Retinal pigment epithelial cell (primary cell): ENCODE results near the gene CGNL1.
A peak's percentile ranks its signal among the peaks of the same experiment; 100 is the strongest.

Source experiments
- DNase-seq: peaks from one replicate; pipeline ENCODE4 v3.0.0-alpha.2; 2010; ENCODE audit warnings: low read depth
- H3K4me3 ChIP-seq: 2 replicates; pipeline ENCODE4 v1.5.1; 2011; ENCODE audit warnings: mild to moderate bottlenecking, low read length, control low read depth, moderate library complexity
- TF ChIP-seq, protein P1 (sequence below): conservative IDR thresholded peaks from 2 replicates; pipeline ENCODE4 v1.5.1; 2011; ENCODE audit warnings: low read depth, low read length, control low read depth, inconsistent platforms

CGNL1 gene

DNA sequence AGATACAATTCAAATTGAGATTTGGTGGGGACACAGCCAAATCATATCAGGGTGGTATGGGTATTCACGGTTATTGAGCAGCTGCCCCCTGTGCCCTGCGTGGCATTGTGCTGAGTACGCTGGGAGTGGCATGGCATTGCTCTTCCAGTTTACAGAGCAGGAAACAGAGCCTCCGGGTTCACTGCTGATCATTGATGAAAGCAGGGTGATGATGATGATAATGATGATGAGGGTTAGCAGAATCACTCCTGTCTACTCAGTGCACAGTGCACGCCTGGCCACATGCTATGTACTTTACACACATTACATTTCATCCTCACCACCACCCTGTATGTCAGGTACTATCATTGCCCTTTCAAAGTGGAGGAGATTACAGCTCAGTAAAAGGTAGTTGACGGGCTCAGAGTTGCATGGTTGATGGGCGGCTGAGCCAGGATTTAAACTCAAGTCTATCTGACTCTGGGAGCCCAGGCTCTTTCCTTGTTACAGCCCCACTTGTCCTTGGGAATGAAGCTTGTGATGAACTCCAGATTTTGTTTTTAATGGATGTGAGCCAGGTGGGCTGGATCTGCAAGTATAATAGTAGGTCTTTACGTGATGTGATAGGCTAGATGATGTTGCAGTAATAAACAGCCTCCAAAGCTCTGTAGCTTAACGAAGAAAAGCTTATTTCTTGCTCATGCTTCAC lies 127.8 kb downstream of the CGNL1 start:
- DNase-seq, result no peak
- H3K4me3 ChIP-seq, result no peak overlapping the region
- TF ChIP-seq, protein P1, sequence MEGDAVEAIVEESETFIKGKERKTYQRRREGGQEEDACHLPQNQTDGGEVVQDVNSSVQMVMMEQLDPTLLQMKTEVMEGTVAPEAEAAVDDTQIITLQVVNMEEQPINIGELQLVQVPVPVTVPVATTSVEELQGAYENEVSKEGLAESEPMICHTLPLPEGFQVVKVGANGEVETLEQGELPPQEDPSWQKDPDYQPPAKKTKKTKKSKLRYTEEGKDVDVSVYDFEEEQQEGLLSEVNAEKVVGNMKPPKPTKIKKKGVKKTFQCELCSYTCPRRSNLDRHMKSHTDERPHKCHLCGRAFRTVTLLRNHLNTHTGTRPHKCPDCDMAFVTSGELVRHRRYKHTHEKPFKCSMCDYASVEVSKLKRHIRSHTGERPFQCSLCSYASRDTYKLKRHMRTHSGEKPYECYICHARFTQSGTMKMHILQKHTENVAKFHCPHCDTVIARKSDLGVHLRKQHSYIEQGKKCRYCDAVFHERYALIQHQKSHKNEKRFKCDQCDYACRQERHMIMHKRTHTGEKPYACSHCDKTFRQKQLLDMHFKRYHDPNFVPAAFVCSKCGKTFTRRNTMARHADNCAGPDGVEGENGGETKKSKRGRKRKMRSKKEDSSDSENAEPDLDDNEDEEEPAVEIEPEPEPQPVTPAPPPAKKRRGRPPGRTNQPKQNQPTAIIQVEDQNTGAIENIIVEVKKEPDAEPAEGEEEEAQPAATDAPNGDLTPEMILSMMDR, result no peak

DNA sequence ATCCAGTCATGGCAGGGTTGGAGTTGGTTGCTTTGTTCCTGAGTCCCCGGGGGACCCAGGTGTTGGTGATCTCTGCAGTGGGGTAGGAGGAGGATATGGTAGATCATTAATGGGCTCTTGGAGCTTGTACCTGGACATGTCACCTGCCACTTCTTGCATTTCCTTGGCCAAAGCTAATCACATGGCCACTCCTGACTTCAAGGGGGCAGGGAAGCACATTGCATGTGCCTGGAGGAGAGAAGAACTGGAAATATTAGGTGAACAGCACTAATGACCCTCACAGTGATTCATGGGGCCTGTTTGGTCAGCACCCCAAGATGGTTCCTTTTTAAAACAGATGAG lies 128.3 kb downstream of the CGNL1 start:
- no peak overlapping the region for H3K4me3 ChIP-seq
- DNase-seq, result no peak
- TF ChIP-seq, protein P1, result no peak

DNA sequence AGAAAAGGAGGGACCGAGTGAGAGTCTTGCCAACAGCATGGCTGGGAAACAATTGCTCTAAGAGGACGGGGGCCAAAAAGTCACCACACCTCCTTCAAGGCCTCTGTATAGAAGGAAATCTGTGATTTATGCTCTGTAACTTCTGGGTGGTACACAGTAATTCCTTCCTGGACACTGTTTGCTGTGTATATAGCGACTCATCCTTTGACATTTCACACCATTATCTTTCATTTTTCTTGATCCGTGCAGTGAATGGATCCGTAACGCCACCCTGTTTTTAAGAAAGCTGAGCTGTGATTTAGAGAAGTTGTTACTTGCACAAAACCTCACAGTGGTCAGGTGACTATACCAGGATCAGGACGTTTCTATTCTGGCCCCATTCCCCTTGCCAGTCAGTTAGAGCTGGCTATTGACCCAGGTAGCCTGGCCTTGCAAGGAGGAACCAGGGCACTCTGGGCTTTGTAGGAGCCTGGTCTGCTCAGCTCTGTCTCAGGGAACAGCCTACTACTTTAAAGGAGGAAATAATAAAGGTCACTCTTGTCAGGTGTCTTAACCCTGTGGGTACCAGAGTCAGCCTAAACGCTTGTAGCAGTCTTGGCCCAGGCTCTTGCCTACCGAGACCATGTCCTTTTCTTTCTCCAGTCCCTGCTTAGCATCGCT lies 128.9 kb downstream of the CGNL1 start:
- H3K4me3 ChIP-seq, result no peak overlapping the region
- no peak for DNase-seq
- TF ChIP-seq, protein P1, result no peak

DNA sequence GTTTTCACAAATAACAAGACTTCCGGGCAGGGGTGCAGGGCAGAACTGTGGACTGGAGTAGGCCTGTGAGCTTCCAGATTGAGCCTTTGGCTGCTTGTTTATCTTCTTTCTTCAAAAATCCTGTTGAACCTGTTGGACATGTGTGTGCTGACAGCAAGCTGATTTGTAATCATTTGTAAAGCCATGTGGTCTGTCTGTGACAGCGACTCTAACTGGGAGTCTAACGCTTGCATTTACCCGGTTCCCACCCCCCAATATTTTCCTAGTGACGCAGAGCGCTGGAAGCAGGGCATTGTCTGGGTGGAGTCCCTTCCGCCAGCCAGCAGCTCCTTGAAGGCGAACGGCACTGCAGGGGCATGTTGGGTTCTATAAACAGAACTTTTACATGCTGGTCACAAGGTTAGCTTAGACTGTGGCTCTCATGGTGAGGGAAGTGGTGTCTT lies 129.7 kb downstream of the CGNL1 start:
- H3K4me3 ChIP-seq, result no peak overlapping the region
- TF ChIP-seq, protein P1, result no peak
- DNase-seq, result no peak

DNA sequence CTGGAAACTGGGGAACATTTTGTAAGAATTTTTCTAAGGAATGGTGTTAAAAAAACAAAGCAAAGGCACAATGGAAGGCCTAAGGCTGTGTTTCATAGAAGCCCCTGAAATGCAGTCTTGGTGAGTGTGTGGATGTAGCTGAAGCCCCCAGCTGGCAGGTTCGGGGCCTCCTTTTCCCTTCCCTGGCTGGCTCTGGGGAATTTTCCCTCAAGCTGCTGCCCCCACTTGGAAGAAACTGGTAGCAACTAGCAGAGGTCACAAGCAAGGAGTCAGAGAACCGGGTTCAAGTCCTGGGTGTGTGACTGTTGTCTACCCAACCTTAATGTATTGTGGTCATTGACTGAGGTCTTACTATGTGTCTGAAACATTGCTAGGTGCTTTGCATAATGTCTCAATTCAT lies 130.1 kb downstream of the CGNL1 start:
- no peak for DNase-seq
- H3K4me3 ChIP-seq, result no peak overlapping the region
- TF ChIP-seq, protein P1, result peak; percentile 29

DNA sequence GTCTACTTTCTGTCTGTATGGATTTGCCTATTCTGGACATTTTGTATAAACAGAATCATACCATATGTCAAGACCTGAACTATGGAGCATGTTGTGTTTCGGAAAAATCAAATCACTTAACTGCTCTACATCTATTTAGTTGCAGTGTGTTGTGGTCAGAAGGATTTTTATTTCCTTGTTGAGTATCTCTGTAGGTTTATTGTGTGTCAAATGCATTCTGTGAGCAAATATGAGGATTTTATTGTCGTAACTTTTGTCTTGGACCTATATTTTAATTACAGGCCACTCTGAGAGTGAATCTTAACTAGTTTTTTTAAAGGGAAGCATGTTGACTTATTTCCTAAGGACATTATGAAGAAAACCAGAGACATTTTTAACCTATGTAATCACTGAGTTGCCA lies 130.8 kb downstream of the CGNL1 start:
- no peak overlapping the region for H3K4me3 ChIP-seq
- TF ChIP-seq, protein P1, result no peak
- no peak for DNase-seq

DNA sequence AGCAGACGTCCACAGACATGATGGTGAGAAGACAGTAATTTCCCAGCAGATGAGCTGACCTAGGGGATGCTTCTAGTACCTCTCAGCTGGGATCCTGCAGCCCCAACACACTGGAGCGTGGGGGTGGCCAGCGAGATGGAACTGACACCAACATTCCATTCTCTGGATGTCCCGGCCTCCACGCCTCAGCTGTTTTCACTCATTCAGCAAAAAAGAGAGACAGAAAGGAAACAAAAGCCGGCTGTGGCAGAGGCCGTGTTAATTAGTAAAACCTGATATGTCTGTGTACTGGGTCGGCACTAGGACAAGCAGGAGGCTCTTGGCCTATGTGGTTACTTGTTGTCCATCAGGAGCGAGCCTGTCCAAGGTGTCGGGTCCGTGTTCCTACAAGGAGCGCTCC lies 132.8 kb downstream of the CGNL1 start:
- TF ChIP-seq, protein P1, result no peak
- no peak for DNase-seq
- no peak overlapping the region for H3K4me3 ChIP-seq
